Astrocyte (in vitro differentiated cells and primary cell): ENCODE measurements around the gene EXOSC10.

Experiments used
- CTCF ChIP-seq: IDR thresholded peaks from 2 replicates; pipeline ENCODE4 v1.5.1; 2011; ENCODE audit warnings: low read depth, mild to moderate bottlenecking, inconsistent platforms, low read length, moderate library complexity; ENCODE audit not compliant: insufficient read depth
- EZH2 ChIP-seq: IDR thresholded peaks from 2 replicates; pipeline ENCODE4 v1.6.1; 2012; ENCODE audit warnings: mild to moderate bottlenecking, low read length, inconsistent platforms; ENCODE audit not compliant: insufficient read depth

DNA sequence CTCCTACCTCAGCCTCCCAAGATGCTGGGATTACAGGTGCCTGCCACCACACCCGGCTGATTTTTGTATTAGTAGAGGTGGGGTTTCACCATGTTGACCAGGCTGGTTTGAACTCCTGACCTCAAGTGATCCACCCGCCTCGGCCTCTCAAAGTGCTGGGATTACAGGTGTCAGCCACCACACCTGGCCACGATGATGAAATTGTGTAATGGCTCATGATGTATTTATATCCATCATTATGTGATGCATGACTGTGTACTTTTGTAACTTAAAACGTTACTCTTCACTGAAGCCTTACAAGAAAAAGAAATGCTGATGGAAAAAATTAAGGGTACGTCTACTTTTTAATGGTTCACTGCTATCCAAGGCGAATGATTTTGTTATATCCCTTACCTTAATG lies 79.7 kb downstream of the EXOSC10 start:
- TF ChIP-seq CTCF (no peak), EZH2 (no peak)
